PC-9 (cell line): Measurements from ENCODE around the gene DIPK2A. TPM values are rescaled to one million over a fixed set of nuclear protein-coding genes. Genes with fewer than 3 reads are reported as not detected.
A peak's percentile ranks its signal among the peaks of the same experiment; 100 is the strongest.

Source experiments
- BruUV-seq: library from RNA; stranded (reverse); fragments of 400-500 nt; replicated peaks from 2 replicates; lab custom pipeline; 2021; lab: Mats Ljungman, UMichigan
- CTCF ChIA-PET: fragments of 300-600 bp; sonication (Branson Sonifier 250); formaldehyde crosslinking; loops from one replicate; lab custom pipeline; 2022; ENCODE audit warnings: antibody characterized with exemption; lab: Charles Lee
- POLR2A ChIA-PET: fragments of 300-600 bp; sonication (Branson Sonifier 250); formaldehyde crosslinking; loops from one replicate; lab custom pipeline; 2022; ENCODE audit warnings: antibody characterized with exemption; ENCODE audit not compliant: unreplicated experiment; lab: Charles Lee
- DNase-seq, 2 experiments: peaks; one replicate each; pipeline versions ENCODE4 v3.0.0 to v3.0.0-alpha.2; 2015 to 2022; ENCODE audit warnings: mixed read lengths in 1 of 2
- H2AFZ ChIP-seq: fragments of 200-600 bp; sonication (generic); 2 replicates; pipeline ENCODE4 v1.8.1; 2017; ENCODE audit warnings: antibody characterized with exemption
- H3F3A ChIP-seq: fragments of 200-600 bp; sonication (generic); 2 replicates; pipeline ENCODE4 v1.8.1; 2017; ENCODE audit warnings: antibody characterized with exemption, mild to moderate bottlenecking, low read depth; ENCODE audit not compliant: insufficient read depth
- H3K27ac ChIP-seq: fragments of 200-600 bp; sonication (generic); 2 replicates; pipeline ENCODE4 v1.6.1; 2016; ENCODE audit warnings: mixed run types
- H3K27me3 ChIP-seq: fragments of 200-600 bp; sonication (generic); 2 replicates; pipeline ENCODE4 v1.6.1; 2016; ENCODE audit warnings: low read depth, mixed run types; ENCODE audit not compliant: insufficient read depth
- H3K36me3 ChIP-seq: fragments of 200-600 bp; sonication (generic); 2 replicates; pipeline ENCODE4 v1.6.1; 2016; ENCODE audit warnings: low read depth, mixed run types
- H3K4me1 ChIP-seq: fragments of 200-600 bp; sonication (generic); replicated peaks from 2 replicates; pipeline ENCODE4 v1.6.1; 2016; ENCODE audit warnings: mixed run types; ENCODE audit not compliant: insufficient read depth
- H3K4me2 ChIP-seq: fragments of 200-600 bp; sonication (generic); 2 replicates; pipeline ENCODE4 v1.6.1; 2017; ENCODE audit warnings: mixed run types
- H3K4me3 ChIP-seq: fragments of 200-600 bp; sonication (generic); 2 replicates; pipeline ENCODE4 v1.6.1; 2016; ENCODE audit warnings: mixed run types
- H3K79me2 ChIP-seq: fragments of 200-600 bp; sonication (generic); 2 replicates; pipeline ENCODE4 v1.6.1; 2017; ENCODE audit warnings: low read depth, mixed run types
- H3K9me2 ChIP-seq: fragments of 200-600 bp; sonication (generic); 2 replicates; pipeline ENCODE4 v1.8.1; 2017; ENCODE audit warnings: mild to moderate bottlenecking; ENCODE audit not compliant: insufficient read depth
- H3K9me3 ChIP-seq: fragments of 200-600 bp; sonication (generic); 2 replicates; pipeline ENCODE4 v1.8.1; 2016; ENCODE audit warnings: low read depth; ENCODE audit not compliant: insufficient read depth
- H4K20me1 ChIP-seq: fragments of 200-600 bp; sonication (generic); 2 replicates; pipeline ENCODE4 v1.8.1; 2017; ENCODE audit not compliant: insufficient read depth
- EZH2 ChIP-seq: fragments of 200-600 bp; sonication (generic); IDR thresholded peaks from 2 replicates; pipeline ENCODE4 v1.8.0; 2017; ENCODE audit warnings: antibody characterized with exemption, low read depth
- intact Hi-C: fragments of 100-400 bp; cut with micrococcal nuclease; formaldehyde crosslinking; loops from one replicate; pipeline ENCODE4 v1.10.0; 2022; ENCODE audit not compliant: unreplicated experiment
- total RNA-seq: library from RNA; stranded (reverse); gene quantifications from 2 replicates; pipeline ENCODE4 v1.2.3, GENCODE V29; 2021
- TF ChIP-seq, protein P1 (sequence below): fragments of 200-600 bp; sonication (generic); conservative IDR thresholded peaks from 2 replicates; pipeline ENCODE4 v1.6.1; 2017; ENCODE audit warnings: mixed run types, antibody characterized with exemption, mild to moderate bottlenecking, moderate library complexity

Gene DIPK2A
- total RNA-seq, 1 experiment from 2014 or later, result 18.7 TPM

DNA sequence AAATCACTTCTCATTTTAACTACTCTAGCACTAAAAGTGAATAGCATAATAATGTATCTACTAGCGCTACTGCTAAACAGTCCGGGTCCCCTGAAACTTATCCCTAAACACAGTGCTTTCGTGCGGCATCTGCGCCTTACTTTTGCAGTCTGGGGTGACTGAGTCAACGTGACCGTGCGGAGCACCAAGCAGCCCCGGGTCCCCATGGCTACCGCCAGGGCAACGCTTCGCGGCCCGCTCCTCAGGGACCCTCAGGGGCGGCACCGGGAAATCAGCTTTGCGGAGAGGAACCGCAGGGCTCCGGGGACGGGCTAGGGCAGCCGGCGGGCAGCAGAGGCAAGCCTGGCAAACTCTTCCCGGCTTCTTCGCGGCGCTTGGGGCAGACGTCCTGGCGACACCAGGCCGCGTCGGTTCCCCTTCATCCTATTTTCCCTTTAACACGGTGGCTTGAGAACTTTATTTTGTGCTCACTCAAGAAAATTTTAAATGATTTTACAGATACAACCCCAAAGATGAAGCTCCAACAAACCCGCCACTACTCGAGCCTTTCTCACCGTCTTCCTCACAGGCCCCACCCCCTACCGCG is 757 bp upstream of the DIPK2A start:
- Histone ChIP-seq H3K79me2 (peaks cover 32% of the 10 kb centered on the region), H3K27me3 (no peaks in the 10 kb centered on the region), H2AFZ (peak overlapping the region; percentile 93), H3K36me3 (no peaks in the 10 kb centered on the region), H3K4me2 (peak overlapping the region; percentile 94), H4K20me1 (no peaks in the 10 kb centered on the region), H3K27ac (peak overlapping the region; percentile 70), H3K4me3 (peak overlapping the region; percentile 90), H3K9me3 (no peaks in the 10 kb centered on the region), H3K4me1 (peaks cover 28% of the 10 kb centered on the region), H3K9me2 (no peaks in the 10 kb centered on the region), H3F3A (no peaks in the 10 kb centered on the region)
- ChIA-PET POLR2A (interaction anchor here (0.6 to 1.1 kb wide), 16 partner anchors 7 to 1943 kb away, joined by 3 to 16 read pairs (median 4); no protein-coding TSS in a partner anchor), CTCF (interaction anchor here (0.5 kb wide), 1 partner anchor 75 kb away, joined by 3 read pairs; no protein-coding TSS in a partner anchor)
- TF ChIP-seq, protein P1, sequence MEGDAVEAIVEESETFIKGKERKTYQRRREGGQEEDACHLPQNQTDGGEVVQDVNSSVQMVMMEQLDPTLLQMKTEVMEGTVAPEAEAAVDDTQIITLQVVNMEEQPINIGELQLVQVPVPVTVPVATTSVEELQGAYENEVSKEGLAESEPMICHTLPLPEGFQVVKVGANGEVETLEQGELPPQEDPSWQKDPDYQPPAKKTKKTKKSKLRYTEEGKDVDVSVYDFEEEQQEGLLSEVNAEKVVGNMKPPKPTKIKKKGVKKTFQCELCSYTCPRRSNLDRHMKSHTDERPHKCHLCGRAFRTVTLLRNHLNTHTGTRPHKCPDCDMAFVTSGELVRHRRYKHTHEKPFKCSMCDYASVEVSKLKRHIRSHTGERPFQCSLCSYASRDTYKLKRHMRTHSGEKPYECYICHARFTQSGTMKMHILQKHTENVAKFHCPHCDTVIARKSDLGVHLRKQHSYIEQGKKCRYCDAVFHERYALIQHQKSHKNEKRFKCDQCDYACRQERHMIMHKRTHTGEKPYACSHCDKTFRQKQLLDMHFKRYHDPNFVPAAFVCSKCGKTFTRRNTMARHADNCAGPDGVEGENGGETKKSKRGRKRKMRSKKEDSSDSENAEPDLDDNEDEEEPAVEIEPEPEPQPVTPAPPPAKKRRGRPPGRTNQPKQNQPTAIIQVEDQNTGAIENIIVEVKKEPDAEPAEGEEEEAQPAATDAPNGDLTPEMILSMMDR, result no peak
- no peak for TF ChIP-seq EZH2
- intact Hi-C loops, result loop anchor here (1.0 to 10.0 kb wide), 5 partner anchors 141 to 1796 kb away; no protein-coding TSS in a partner anchor
- TSS peak; percentile 99 for BruUV-seq
- peak in 1 of 2 experiments; percentile 40 for DNase-seq

DNA sequence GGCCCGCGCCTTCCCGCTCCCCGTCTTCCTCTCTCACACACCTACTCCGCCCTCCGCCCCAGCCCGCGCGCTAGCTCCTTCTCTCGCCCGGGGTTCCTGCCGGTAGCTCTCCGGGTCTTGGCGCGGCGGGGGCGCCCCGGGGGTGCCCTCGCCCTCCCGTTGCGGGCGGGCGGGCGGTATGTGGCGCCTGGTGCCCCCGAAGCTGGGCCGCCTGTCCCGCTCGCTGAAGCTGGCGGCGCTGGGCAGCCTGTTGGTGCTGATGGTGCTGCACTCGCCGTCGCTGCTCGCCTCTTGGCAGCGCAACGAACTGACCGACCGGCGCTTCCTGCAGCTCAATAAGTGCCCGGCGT is 507 bp downstream of the DIPK2A start:
- POLR2A ChIA-PET, result interaction anchor here (0.6 to 0.9 kb wide), 17 partner anchors 113 to 1996 kb away, joined by 3 to 12 read pairs (median 4); no protein-coding TSS in a partner anchor
- H3K79me2 ChIP-seq, result peaks cover 45% of the 10 kb centered on the region
- TF ChIP-seq, protein P1, result no peak
- no peak for TF ChIP-seq EZH2

DNA sequence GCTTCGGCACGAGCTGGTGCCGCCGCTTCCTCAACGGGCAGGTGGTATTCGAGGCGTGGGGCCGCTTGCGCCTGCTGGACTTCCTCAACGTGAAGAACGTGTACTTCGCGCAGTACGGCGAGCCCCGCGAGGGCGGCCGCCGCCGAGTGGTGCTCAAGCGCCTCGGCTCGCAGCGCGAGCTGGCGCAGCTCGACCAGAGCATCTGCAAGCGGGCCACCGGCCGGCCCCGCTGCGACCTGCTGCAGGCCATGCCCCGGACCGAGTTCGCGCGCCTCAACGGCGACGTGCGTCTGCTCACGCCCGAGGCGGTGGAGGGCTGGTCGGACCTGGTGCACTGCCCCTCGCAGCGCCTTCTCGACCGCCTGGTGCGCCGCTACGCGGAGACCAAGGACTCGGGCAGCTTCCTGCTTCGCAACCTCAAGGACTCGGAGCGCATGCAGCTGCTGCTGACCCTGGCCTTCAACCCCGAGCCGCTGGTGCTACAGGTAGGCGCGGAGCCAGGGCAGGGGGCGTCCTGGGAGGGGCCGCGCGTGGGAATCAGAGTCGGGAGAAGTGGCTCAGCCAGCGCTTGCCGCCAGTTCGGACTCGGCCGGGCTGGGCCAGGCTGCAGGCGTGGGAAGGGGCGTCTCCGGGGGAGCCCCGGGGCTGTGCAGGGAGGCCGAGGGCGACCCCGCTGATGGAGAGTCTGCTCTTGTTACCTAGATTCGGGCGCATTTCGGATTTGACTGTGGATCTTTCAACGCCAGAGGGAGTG is 1.1 kb downstream of the DIPK2A start:
- Histone ChIP-seq H3K4me2 (peak overlapping the region; percentile 94), H2AFZ (peak overlapping the region; percentile 93), H3K36me3 (no peaks in the 10 kb centered on the region), H3K4me3 (peak overlapping the region; percentile 90), H3K9me3 (no peaks in the 10 kb centered on the region), H3K79me2 (peaks cover 50% of the 10 kb centered on the region), H3F3A (no peaks in the 10 kb centered on the region), H3K9me2 (no peaks in the 10 kb centered on the region), H4K20me1 (no peaks in the 10 kb centered on the region), H3K27ac (peak overlapping the region; percentile 70), H3K27me3 (no peaks in the 10 kb centered on the region), H3K4me1 (peaks cover 37% of the 10 kb centered on the region)
- intact Hi-C loops, result loop anchor here (1.0 to 10.0 kb wide), 4 partner anchors 722 to 1795 kb away; no protein-coding TSS in a partner anchor
- DNase-seq, result peak; percentile 65 to 70
- no TSS peak for BruUV-seq
- POLR2A ChIA-PET, result interaction anchor here (0.6 to 0.9 kb wide), 14 partner anchors 114 to 1375 kb away, joined by 3 to 12 read pairs (median 4); no protein-coding TSS in a partner anchor
- CTCF ChIA-PET, result no interaction called here
- TF ChIP-seq EZH2, result no peak
- TF ChIP-seq, protein P1, result peak; percentile 43

More for the DNA sequence above, 507 bp downstream of the DIPK2A start:
- intact Hi-C loops, result loop anchor here (2.0 to 10.0 kb wide), 3 partner anchors 723 to 1795 kb away; no protein-coding TSS in a partner anchor
- Histone ChIP-seq H3K4me1 (peaks cover 37% of the 10 kb centered on the region), H3K36me3 (no peaks in the 10 kb centered on the region), H2AFZ (peak overlapping the region; percentile 93), H4K20me1 (no peaks in the 10 kb centered on the region), H3K4me3 (peak overlapping the region; percentile 90), H3K9me2 (no peaks in the 10 kb centered on the region), H3K27me3 (no peaks in the 10 kb centered on the region), H3K27ac (peak overlapping the region; percentile 70), H3K4me2 (peak overlapping the region; percentile 94), H3F3A (no peaks in the 10 kb centered on the region), H3K9me3 (no peaks in the 10 kb centered on the region)
- CTCF ChIA-PET, result interaction anchor here (0.6 to 0.7 kb wide), 2 partner anchors 89 to 1269 kb away, joined by 3 to 21 read pairs; no protein-coding TSS in a partner anchor
- no TSS peak for BruUV-seq
- DNase-seq, result no peak
